WI38 (cell line): Measurements from ENCODE around the gene SPDL1.

Experiments
- H3K4me3 ChIP-seq: 2 replicates; pipeline ENCODE4 v1.5.1; 2011; ENCODE audit warnings: low read depth, mild to moderate bottlenecking, control low read depth, low read length
- TF ChIP-seq, protein P1 (sequence below): IDR thresholded peaks from 2 replicates; pipeline ENCODE4 v1.5.1; 2012; ENCODE audit warnings: low read depth, mild to moderate bottlenecking, control low read depth, low read length

The SPDL1 gene

DNA sequence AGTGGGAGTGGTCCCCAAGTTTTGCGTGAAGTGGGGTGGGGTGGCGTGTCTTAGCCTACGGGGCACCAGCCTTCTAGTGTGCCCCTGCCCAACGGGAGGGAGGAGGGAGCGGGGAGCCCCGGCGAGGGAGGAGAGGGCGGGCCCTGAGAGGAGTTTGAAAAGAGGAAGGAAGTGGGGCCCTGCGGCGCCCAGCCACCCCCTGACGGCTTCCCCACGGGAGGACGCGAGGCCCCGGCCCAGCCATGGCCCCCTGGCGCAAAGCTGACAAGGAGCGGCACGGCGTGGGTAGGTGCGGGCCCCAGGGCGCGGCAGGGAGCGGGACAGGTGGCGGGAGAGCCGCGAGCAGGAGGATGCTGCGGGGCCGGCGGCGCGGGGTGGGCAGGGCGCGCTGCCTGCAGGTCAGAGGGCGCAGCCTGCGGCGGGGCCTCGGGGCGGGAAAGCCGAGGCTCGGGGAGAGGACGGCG is 53.5 kb downstream of the SPDL1 start, which contains the start of gene DOCK2:
DOCK2 (plus strand) TSS at position 191 of the 464 bp plus-strand sequence; CDS start at position 243, 52 bp downstream.
- H3K4me3 ChIP-seq = peak within 1 kb of the TSS; percentile 10; the same call in 1 of the 2 replicates
- TF ChIP-seq, protein P1, sequence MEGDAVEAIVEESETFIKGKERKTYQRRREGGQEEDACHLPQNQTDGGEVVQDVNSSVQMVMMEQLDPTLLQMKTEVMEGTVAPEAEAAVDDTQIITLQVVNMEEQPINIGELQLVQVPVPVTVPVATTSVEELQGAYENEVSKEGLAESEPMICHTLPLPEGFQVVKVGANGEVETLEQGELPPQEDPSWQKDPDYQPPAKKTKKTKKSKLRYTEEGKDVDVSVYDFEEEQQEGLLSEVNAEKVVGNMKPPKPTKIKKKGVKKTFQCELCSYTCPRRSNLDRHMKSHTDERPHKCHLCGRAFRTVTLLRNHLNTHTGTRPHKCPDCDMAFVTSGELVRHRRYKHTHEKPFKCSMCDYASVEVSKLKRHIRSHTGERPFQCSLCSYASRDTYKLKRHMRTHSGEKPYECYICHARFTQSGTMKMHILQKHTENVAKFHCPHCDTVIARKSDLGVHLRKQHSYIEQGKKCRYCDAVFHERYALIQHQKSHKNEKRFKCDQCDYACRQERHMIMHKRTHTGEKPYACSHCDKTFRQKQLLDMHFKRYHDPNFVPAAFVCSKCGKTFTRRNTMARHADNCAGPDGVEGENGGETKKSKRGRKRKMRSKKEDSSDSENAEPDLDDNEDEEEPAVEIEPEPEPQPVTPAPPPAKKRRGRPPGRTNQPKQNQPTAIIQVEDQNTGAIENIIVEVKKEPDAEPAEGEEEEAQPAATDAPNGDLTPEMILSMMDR = no peak

- no peak overlapping the region; the same call in 1 of the 2 replicates for H3K4me3 ChIP-seq
- TF ChIP-seq, protein P1 = no peak
Measured at GRCh38 chr5:169637549-169638121, 54.1 kb downstream of the SPDL1 start.

DNA sequence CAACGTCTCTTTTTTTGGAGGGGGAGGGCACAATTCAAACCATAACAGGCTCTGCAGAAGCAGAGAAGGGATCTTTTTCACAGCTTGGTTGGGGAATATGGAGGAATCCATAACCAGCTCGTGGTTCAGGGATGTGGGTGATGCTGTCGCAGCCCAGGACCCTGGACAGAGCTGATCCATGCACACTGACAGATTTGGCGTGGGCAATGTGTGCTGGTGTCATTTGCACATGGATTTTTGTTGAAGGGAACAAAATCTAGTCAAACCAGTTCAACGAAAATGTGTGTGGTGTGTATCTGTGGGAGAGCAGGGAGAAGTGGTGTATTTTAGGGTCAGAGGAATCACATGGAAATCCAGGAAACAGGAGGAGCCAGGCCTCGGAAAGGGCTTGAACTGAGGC is 57.7 kb downstream of the SPDL1 start:
- TF ChIP-seq, protein P1 = no peak
- no peak overlapping the region for H3K4me3 ChIP-seq

DNA sequence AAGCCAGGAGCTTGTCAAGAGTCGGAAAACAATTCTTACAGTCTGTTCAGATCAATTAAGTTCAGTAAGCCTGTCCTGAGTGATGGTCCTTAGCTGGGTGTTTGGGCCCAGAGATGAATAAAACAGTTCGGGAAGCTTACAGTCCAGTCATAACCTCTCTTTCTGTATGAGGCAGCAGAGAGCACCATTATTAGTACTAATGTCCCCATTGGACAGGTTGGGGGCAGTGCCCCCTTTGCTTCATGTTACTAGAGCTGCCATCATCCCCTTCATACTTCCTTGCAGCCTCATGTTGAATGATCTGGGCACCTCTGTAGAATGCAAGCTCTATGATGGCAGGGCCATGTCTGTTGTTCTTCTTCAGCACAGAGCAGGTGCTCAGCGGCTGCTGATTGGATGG is 63.3 kb downstream of the SPDL1 start:
- TF ChIP-seq, protein P1 = no peak

GRCh38 chr5:169647566-169647965 is 64.0 kb downstream of the SPDL1 start:
- no peak overlapping the region for H3K4me3 ChIP-seq
- TF ChIP-seq, protein P1 = no peak

More for the DNA sequence above, 63.3 kb downstream of the SPDL1 start:
- H3K4me3 ChIP-seq = no peak overlapping the region

DNA sequence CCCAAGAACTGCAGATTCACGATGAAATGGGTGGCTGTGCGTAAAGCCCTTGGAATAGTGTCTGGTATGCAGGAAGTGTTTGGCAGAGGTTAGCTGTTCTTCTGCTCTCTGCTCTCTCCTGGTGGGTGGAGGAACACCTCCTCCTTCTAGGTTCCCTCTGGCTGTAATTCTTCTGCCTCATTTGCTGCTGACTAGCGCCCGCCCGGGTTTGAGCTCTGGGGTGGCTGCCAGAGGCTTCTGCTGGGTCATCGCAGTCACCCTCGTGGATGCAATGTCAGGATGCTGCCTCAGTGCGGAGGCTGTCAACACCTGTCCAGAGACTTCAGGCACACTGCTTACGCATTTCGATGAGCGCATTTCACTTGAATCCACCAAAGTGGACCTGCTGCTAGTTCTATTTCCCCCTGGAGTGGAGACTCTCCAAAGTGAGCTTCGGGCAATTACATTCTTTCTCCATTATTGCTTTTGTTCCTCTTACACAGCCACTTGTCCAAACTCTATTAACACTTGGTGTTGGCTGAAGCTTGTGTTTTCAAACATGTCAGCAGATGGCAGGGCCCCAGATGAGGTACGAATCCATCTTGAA is 65.2 kb downstream of the SPDL1 start:
- H3K4me3 ChIP-seq = no peak overlapping the region
- TF ChIP-seq, protein P1 = no peak

DNA sequence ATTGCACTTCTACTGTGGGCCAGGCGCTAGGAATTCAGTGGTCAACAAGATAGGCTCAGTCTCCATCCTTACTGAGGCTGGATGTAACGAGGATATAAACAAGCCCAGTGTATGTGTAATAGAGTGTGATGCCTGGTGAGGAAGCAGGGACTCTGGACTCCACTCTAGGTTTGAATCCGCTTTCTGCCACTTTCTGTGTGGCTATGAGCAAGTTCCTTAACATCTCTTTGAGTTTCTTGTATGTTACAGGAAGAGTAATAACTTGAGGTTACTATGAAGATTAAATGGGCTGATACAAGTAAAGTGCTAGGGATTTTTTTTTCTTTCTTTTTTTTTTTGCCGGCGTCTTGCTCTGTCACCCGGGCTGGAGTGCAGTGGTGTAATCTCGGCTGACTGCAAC is 65.9 kb downstream of the SPDL1 start:
- TF ChIP-seq, protein P1 = no peak
- H3K4me3 ChIP-seq = no peak overlapping the region
